B cell (primary cell): ENCODE data around the gene CEP85.

Experiments used
- CTCF ChIP-seq: fragments of 200-600 bp; IDR thresholded peaks from one replicate; pipeline ENCODE4 v1.8.0; 2022; ENCODE audit warnings: antibody characterized with exemption, mild to moderate bottlenecking
- EZH2 ChIP-seq: IDR thresholded peaks from 2 replicates; pipeline ENCODE4 v1.6.1; 2012; ENCODE audit warnings: borderline replicate concordance, low read depth, mild to moderate bottlenecking, moderate library complexity, low read length; ENCODE audit not compliant: insufficient read depth, poor library complexity, severe bottlenecking

DNA sequence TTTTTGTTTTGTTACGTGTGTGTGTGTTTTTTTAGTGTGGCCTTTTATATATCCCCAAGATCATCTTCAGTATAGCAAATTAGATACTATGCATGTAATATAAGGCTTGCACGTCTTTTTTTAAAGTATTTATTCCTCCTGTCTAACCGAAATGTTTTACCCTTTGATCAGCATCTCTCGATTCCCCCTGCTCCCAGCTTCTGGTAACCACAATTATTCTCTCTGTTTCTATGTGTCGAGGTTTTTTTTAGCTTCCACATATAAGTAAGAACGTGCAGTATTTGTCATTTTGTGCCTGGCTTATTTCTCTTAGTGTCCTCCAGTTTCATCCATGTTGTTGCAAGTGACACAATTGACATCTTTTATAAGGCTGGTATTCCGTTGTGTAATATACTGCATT, 18.7 kb downstream of the CEP85 start:
- TF ChIP-seq CTCF (no peak), EZH2 (no peak)
